Raji (cell line): ENCODE results near the gene ULK2.

Experiments
- POLR2A ChIP-seq: IDR thresholded peaks from 2 replicates; pipeline ENCODE4 v1.6.1; 2011; ENCODE audit warnings: low read depth, low read length, control low read depth; ENCODE audit not compliant: insufficient read depth

ULK2 gene

GRCh38 chr17:19781488-19782458 lies 86.0 kb downstream of the ULK2 start:
- TF ChIP-seq POLR2A = no peak

GRCh38 chr17:19780846-19781245 lies 86.9 kb downstream of the ULK2 start:
- no peak for TF ChIP-seq POLR2A

GRCh38 chr17:19773534-19773933 lies 94.2 kb downstream of the ULK2 start:
- no peak for TF ChIP-seq POLR2A

GRCh38 chr17:19771971-19772630 lies 95.6 kb downstream of the ULK2 start:
- TF ChIP-seq POLR2A = no peak

GRCh38 chr17:19770985-19771735 lies 96.6 kb downstream of the ULK2 start:
- TF ChIP-seq POLR2A = no peak

GRCh38 chr17:19769946-19770652 lies 97.6 kb downstream of the ULK2 start:
- TF ChIP-seq POLR2A = no peak

- TF ChIP-seq POLR2A = no peak
Measured at GRCh38 chr17:19768046-19768782, 99.5 kb downstream of the ULK2 start.

- TF ChIP-seq POLR2A = no peak
Measured at GRCh38 chr17:19766421-19767270, 101.1 kb downstream of the ULK2 start.

- no peak for TF ChIP-seq POLR2A
Measured at GRCh38 chr17:19766016-19766415, 101.7 kb downstream of the ULK2 start.

GRCh38 chr17:19763416-19763815 lies 104.3 kb downstream of the ULK2 start:
- no peak for TF ChIP-seq POLR2A

- TF ChIP-seq POLR2A = no peak
Measured at GRCh38 chr17:19762515-19762961, 105.2 kb downstream of the ULK2 start.

GRCh38 chr17:19760746-19761145 lies 107.0 kb downstream of the ULK2 start:
- TF ChIP-seq POLR2A = no peak
